K562 (cell line): ENCODE measurements around the gene FGF14. TPM values are rescaled to one million over a fixed set of nuclear protein-coding genes. Genes with fewer than 3 reads are reported as not detected.

ENCODE experiments used
- ATAC-seq: fragments of 200-7000 bp; cut with Tn5 transposase; 3 replicates; pipeline ENCODE4 v1.9.1; 2020; ENCODE audit warnings: moderate library complexity
- BruUV-seq: library from RNA; stranded (reverse); fragments of 400-500 nt; replicated peaks from 2 replicates; lab custom pipeline; 2021; lab: Mats Ljungman, UMichigan
- CTCF ChIA-PET: fragments of 300-600 bp; formaldehyde crosslinking; extraction: SDS; loops from one replicate; lab custom pipeline; 2021; ENCODE audit warnings: low intra/inter-chr PET ratio; lab: Yijun Ruan, JAX
- POLR2A ChIA-PET: fragments of 300-600, 350-650 bp; sonication (Branson Sonifier 250); formaldehyde crosslinking; extraction: SDS; loops from one replicate; lab custom pipeline; 2021; ENCODE audit warnings: antibody characterized with exemption, inconsistent platforms; lab: Yijun Ruan, JAX
- DNase-seq, 4 experiments: peaks; one replicate each; pipeline versions ENCODE4 v3.0.0 to v3.0.0-alpha.2; 2011 to 2018; ENCODE audit warnings: low spot score in 3 of 4, mixed read lengths in 3 of 4; ENCODE audit errors: extremely low read depth in 1 of 4
- FAIRE-seq: peaks from 2 replicates; lab custom pipeline; 2011; peaks lifted over from hg19 to GRCh38; lab: Jason Lieb, UNC
- H2AFZ ChIP-seq: 2 replicates; pipeline ENCODE4 v1.6.0; 2011; ENCODE audit warnings: low read depth, low read length, control low read depth, inconsistent platforms
- H3K27ac ChIP-seq: fragments of 200-600 bp; 3 replicates; pipeline ENCODE4 v1.8.0; 2011; ENCODE audit warnings: low read depth, mild to moderate bottlenecking, control low read depth, inconsistent platforms, low read length, moderate library complexity, mixed read lengths; ENCODE audit errors: extremely low read depth
- H3K27me3 ChIP-seq, 2 experiments: fragments of 300-600 bp in 1 of 2; 2 replicates in 1 of 2; 3 replicates in 1 of 2; pipeline versions ENCODE4 v1.6.0 to v1.8.0; 2011; ENCODE audit warnings: inconsistent platforms in 2 of 2, low read length in 2 of 2, mild to moderate bottlenecking in 1 of 2, mixed read lengths in 1 of 2, moderate library complexity in 1 of 2; ENCODE audit not compliant: control insufficient read depth in 2 of 2, insufficient read depth in 2 of 2
- H3K36me3 ChIP-seq: fragments of 300-600 bp; 3 replicates; pipeline ENCODE4 v1.8.0; 2011; ENCODE audit warnings: mild to moderate bottlenecking, low read length, inconsistent platforms; ENCODE audit not compliant: control insufficient read depth, insufficient read depth
- H3K4me1 ChIP-seq, 2 experiments: fragments of 200-600 bp in 1 of 2; replicated peaks in 1 of 2; 2 replicates in 1 of 2; 3 replicates in 1 of 2; pipeline versions ENCODE4 v1.5.1 to v1.8.0; 2011; ENCODE audit warnings: inconsistent platforms in 2 of 2, low read length in 2 of 2, mild to moderate bottlenecking in 1 of 2, mixed read lengths in 1 of 2, moderate library complexity in 1 of 2; ENCODE audit not compliant: control insufficient read depth in 2 of 2, insufficient read depth in 2 of 2
- H3K4me2 ChIP-seq: 2 replicates; pipeline ENCODE4 v1.6.1; 2011; ENCODE audit warnings: low read length, control low read depth, inconsistent platforms, mixed read lengths; ENCODE audit not compliant: insufficient read depth
- H3K4me3 ChIP-seq: fragments of 200-600 bp; sonication (generic), shearing (Covaris generic); 2 replicates; pipeline ENCODE4 v1.5.1; 2016; ENCODE audit warnings: control low read depth, inconsistent platforms
- H3K79me2 ChIP-seq: fragments of 200-600 bp; 3 replicates; pipeline ENCODE4 v1.8.0; 2011; ENCODE audit warnings: low read length, inconsistent platforms; ENCODE audit not compliant: control insufficient read depth, insufficient read depth
- H3K9ac ChIP-seq, 2 experiments: 2 replicates each; pipeline versions ENCODE4 v1.6.0 to v1.6.1; 2011; ENCODE audit warnings: low read depth in 2 of 2, low read length in 2 of 2, control low read depth in 1 of 2, inconsistent platforms in 1 of 2, mild to moderate bottlenecking in 1 of 2, mixed read lengths in 1 of 2; ENCODE audit not compliant: insufficient read depth in 1 of 2
- H3K9me1 ChIP-seq: one replicate; pipeline ENCODE4 v1.6.0; 2011; ENCODE audit warnings: inconsistent platforms, mild to moderate bottlenecking, low read length, moderate library complexity; ENCODE audit not compliant: control insufficient read depth, insufficient read depth
- H3K9me3 ChIP-seq: replicated peaks from 2 replicates; pipeline ENCODE4 v1.5.1; 2011; ENCODE audit warnings: low read depth, low read length, inconsistent platforms; ENCODE audit not compliant: control insufficient read depth, insufficient read depth
- H4K20me1 ChIP-seq: replicated peaks from 2 replicates; pipeline ENCODE4 v1.6.1; 2011; ENCODE audit warnings: low read length, inconsistent platforms, mixed read lengths; ENCODE audit not compliant: control insufficient read depth, insufficient read depth
- CBX8 ChIP-seq: fragments of 200-600 bp; sonication (generic); IDR thresholded peaks from 2 replicates; pipeline ENCODE4 v1.6.1; 2012; ENCODE audit warnings: borderline replicate concordance, mixed run types, low read depth, mild to moderate bottlenecking, moderate library complexity, mixed read lengths, low read length, control low read depth, inconsistent platforms; ENCODE audit not compliant: poor library complexity, severe bottlenecking; ENCODE audit errors: extremely low read depth
- CEBPB ChIP-seq: fragments of 450-650 bp; IDR thresholded peaks from 2 replicates; pipeline ENCODE4 v1.6.1; 2016; ENCODE audit warnings: missing genetic modification characterization, missing compliant biosample characterization
- GABPA ChIP-seq: fragments of 200-800 bp; sonication (Bioruptor generic); conservative IDR thresholded peaks from 2 replicates; pipeline ENCODE4 v1.6.1; 2016; ENCODE audit warnings: low read depth, missing genetic modification characterization, missing compliant biosample characterization
- HCFC1 ChIP-seq: IDR thresholded peaks from 2 replicates; pipeline ENCODE4 v1.6.1; 2012; ENCODE audit warnings: low read depth, low read length, improper control_type of control experiment
- HDAC8 ChIP-seq: fragments of 450-650 bp; IDR thresholded peaks from 2 replicates; pipeline ENCODE4 v1.6.1; 2016; ENCODE audit warnings: mild to moderate bottlenecking, missing genetic modification characterization, moderate library complexity, missing compliant biosample characterization
- JUND ChIP-seq, 2 experiments: IDR thresholded peaks; 2 replicates in 1 of 2; 3 replicates in 1 of 2; pipeline ENCODE4 v1.6.1; 2011; ENCODE audit warnings: borderline replicate concordance in 2 of 2, low read depth in 2 of 2, low read length in 2 of 2, improper control_type of control experiment in 1 of 2, missing biosample characterization in 1 of 2, missing genetic modification characterization in 1 of 2, missing genetic modification reagents in 1 of 2
- NBN ChIP-seq: fragments of 450-650 bp; IDR thresholded peaks from 2 replicates; pipeline ENCODE4 v1.6.1; 2016; ENCODE audit warnings: low read depth, mild to moderate bottlenecking
- NR4A1 ChIP-seq, 2 experiments: fragments of 250-450 bp in 1 of 2; fragments of 450-650 bp in 1 of 2; sonication (Bioruptor Pico) in 1 of 2; IDR thresholded peaks; 2 replicates each; pipeline versions ENCODE4 v1.4.0 to v1.6.1; 2016 to 2020; ENCODE audit warnings: mild to moderate bottlenecking in 2 of 2, missing compliant biosample characterization in 1 of 2, missing genetic modification characterization in 1 of 2, moderate library complexity in 1 of 2
- PURB ChIP-seq: sonication (generic); formaldehyde crosslinking; IDR thresholded peaks from 2 replicates; pipeline ENCODE4 v1.9.0; 2021; ENCODE audit warnings: low read depth, mild to moderate bottlenecking, missing genetic modification reagents
- STAG1 ChIP-seq: sonication (generic); formaldehyde crosslinking; IDR thresholded peaks from 2 replicates; pipeline ENCODE4 v1.5.0; 2020; ENCODE audit warnings: missing genetic modification reagents, borderline replicate concordance
- THRAP3 ChIP-seq: fragments of 450-650 bp; IDR thresholded peaks from 2 replicates; pipeline ENCODE4 v1.6.1; 2016; ENCODE audit warnings: mild to moderate bottlenecking, inconsistent platforms, borderline replicate concordance
- ZNF217 ChIP-seq: sonication (generic); formaldehyde crosslinking; IDR thresholded peaks from 2 replicates; pipeline ENCODE4 v1.8.0; 2022; ENCODE audit warnings: mild to moderate bottlenecking, missing genetic modification reagents
- ZNF282 ChIP-seq: sonication (generic); formaldehyde crosslinking; IDR thresholded peaks from 2 replicates; pipeline ENCODE4 v1.8.1; 2023; ENCODE audit warnings: missing genetic modification reagents
- ZNF408 ChIP-seq: fragments of 250-450 bp; sonication (Bioruptor Pico); IDR thresholded peaks from 2 replicates; pipeline ENCODE4 v1.4.0; 2020; ENCODE audit warnings: low read depth, mild to moderate bottlenecking, moderate library complexity
- ZNF699 ChIP-seq: fragments of 250-450 bp; sonication (Bioruptor Pico); IDR thresholded peaks from 2 replicates; pipeline ENCODE4 v1.8.0; 2021; ENCODE audit warnings: mild to moderate bottlenecking, moderate library complexity; ENCODE audit not compliant: insufficient replicate concordance
- WGBS: fragments of 100-300 bp; shearing (Covaris generic); methylation state at CpG from one replicate; pipeline ENCODE4 v1.1.6; 2016; ENCODE audit warnings: low coverage, mixed read lengths; ENCODE audit not compliant: insufficient coverage; ENCODE audit errors: missing lambda C conversion rate; 5-methylcytosine and 5-hydroxymethylcytosine counted together
- in situ Hi-C: fragments of 300-500 bp; cut with MboI; formaldehyde crosslinking; loops from 4 replicates; pipeline ENCODE4 v1.15.0; 2018; ENCODE audit warnings: inconsistent platforms, mixed read lengths
- intact Hi-C: fragments of 100-400 bp; cut with micrococcal nuclease; formaldehyde crosslinking; loops from 2 replicates; pipeline ENCODE4 v1.14.2; 2022
- polyA plus RNA-seq, 8 experiments: library from polyadenylated mRNA; depleted of rRNA in 4 of 8; stranded (reverse) in 5 of 8; unstranded in 3 of 8; fragments of >200 nt; fragmentation: Nextera tagmentation in 2 of 8; fragmentation: Illumina TruSeq in 1 of 8; extraction: Ambion mirVana in 2 of 8; extraction: Trizol in 1 of 8; gene quantifications; 2 replicates each; pipeline versions ENCODE4 v1.2.1 to v1.2.3, GENCODE V29; 2011 to 2014; ENCODE audit warnings: inconsistent platforms in 1 of 8, missing spikeins in 1 of 8
- total RNA-seq, 7 experiments: library from RNA; depleted of rRNA in 6 of 7; stranded (reverse); fragments of >200 nt in 6 of 7; fragmentation: Illumina TruSeq in 2 of 7; extraction: Trizol in 2 of 7; gene quantifications; 2 replicates each; pipeline versions ENCODE4 v1.2.1 to v1.2.3, GENCODE V29; 2011 to 2021; ENCODE audit warnings: low replicate concordance in 1 of 7
- TF ChIP-seq, protein P1 (sequence below): fragments of 450-650 bp; IDR thresholded peaks from 2 replicates; pipeline ENCODE4 v1.6.1; 2016; ENCODE audit warnings: antibody characterized with exemption

Gene FGF14
- total and polyA plus RNA-seq, 9 of the 15 experiments (the other 6 are each of a cell fraction or from before 2014, with no cell fraction given) = not detected

DNA sequence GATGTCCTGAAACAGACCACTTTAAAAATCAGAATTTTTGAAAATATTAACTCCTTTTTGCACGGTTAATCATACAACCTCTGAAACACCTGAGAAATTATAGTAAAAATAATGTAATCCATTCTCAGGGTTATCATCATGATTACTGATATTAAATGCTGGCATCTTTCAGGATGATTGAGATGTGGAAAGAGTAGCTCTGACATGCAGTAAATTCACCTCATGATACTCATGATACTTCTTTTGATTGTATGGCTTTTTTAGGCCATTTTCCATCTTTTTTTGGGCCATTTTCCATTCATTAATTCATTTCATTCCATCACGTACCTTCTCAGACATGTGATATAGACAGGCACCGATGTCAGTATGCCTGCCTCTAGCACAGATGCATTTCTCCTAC, 85.1 kb downstream of the FGF14 start:
- H2AFZ ChIP-seq = no peak overlapping the region
- TF ChIP-seq NR4A1 (CRISPR knock-in tag; IDR thresholded peaks at IDR 0.05) (no peak), NR4A1 (tag; IDR thresholded peaks at IDR 0.05) (no peak)
- no peaks in the 10 kb centered on the region for H3K9me3 ChIP-seq
- no peak overlapping the region for H3K27ac ChIP-seq
- BruUV-seq = no TSS peak
- no peaks in the 10 kb centered on the region for H3K27me3 ChIP-seq
- H3K79me2 ChIP-seq = no peaks in the 10 kb centered on the region
- H4K20me1 ChIP-seq = no peaks in the 10 kb centered on the region
- H3K9ac ChIP-seq = no peak overlapping the region
- POLR2A ChIA-PET = no interaction called here
- H3K4me3 ChIP-seq = no peak overlapping the region
- intact Hi-C loops = no loop called here
- in situ Hi-C loops = no loop called here
- ATAC-seq = no peak
- DNase-seq = no peak
- no peaks in the 10 kb centered on the region for H3K9me1 ChIP-seq
- FAIRE-seq = no peak
- no peak overlapping the region for H3K4me2 ChIP-seq
- WGBS = 0% methylated on average over 3 of the region's 3 CpGs
- CTCF ChIA-PET = no interaction called here
- no peaks in the 10 kb centered on the region for H3K36me3 ChIP-seq
- no peaks in the 10 kb centered on the region for H3K4me1 ChIP-seq

- CTCF ChIA-PET = no interaction called here
- H4K20me1 ChIP-seq = no peaks in the 10 kb centered on the region
- H3K27me3 ChIP-seq = no peaks in the 10 kb centered on the region
- WGBS = 0% methylated on average over 3 of the region's 4 CpGs
- ATAC-seq = no peak
- H2AFZ ChIP-seq = no peak overlapping the region
- in situ Hi-C loops = no loop called here
- H3K27ac ChIP-seq = no peak overlapping the region
- intact Hi-C loops = no loop called here
- no peak overlapping the region for H3K4me3 ChIP-seq
- no peaks in the 10 kb centered on the region for H3K9me3 ChIP-seq
- no peaks in the 10 kb centered on the region for H3K79me2 ChIP-seq
- BruUV-seq = no TSS peak
- POLR2A ChIA-PET = no interaction called here
- H3K36me3 ChIP-seq = no peaks in the 10 kb centered on the region
- H3K9ac ChIP-seq = no peak overlapping the region
- DNase-seq = no peak
- H3K4me2 ChIP-seq = no peak overlapping the region
- H3K9me1 ChIP-seq = no peaks in the 10 kb centered on the region
- no peaks in the 10 kb centered on the region for H3K4me1 ChIP-seq
- no peak for FAIRE-seq
- TF ChIP-seq PURB = no peak
- no peak for TF ChIP-seq ZNF282 (CRISPR knock-in tag)
- no peak for TF ChIP-seq CEBPB
- no peak for TF ChIP-seq CBX8
- TF ChIP-seq HCFC1 = no peak
- no peak for TF ChIP-seq ZNF699 (CRISPR knock-in tag)
- TF ChIP-seq THRAP3 = no peak
- TF ChIP-seq ZNF217 (CRISPR knock-in tag) = no peak
- TF ChIP-seq JUND (IDR thresholded peaks at IDR 0.05; ENCODE audit: borderline replicate concordance, low read depth, low read length) = no peak
- no peak for TF ChIP-seq JUND (tag; IDR thresholded peaks at IDR 0.05; ENCODE audit: borderline replicate concordance, low read depth, low read length)
- TF ChIP-seq HDAC8 (tag) = no peak
- TF ChIP-seq, protein P1, sequence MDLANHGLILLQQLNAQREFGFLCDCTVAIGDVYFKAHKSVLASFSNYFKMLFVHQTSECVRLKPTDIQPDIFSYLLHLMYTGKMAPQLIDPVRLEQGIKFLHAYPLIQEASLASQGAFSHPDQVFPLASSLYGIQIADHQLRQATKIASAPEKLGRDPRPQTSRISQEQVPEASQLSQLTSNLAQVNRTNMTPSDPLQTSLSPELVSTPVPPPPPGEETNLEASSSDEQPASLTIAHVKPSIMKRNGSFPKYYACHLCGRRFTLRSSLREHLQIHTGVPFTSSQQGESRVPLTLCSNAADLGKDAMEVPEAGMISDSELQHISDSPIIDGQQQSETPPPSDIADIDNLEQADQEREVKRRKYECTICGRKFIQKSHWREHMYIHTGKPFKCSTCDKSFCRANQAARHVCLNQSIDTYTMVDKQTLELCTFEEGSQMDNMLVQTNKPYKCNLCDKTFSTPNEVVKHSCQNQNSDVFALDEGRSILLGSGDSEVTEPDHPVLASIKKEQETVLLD = no peak
- TF ChIP-seq GABPA (tag) = no peak
- no peak for TF ChIP-seq ZNF408 (CRISPR knock-in tag)
- TF ChIP-seq NBN = no peak
- TF ChIP-seq STAG1 (CRISPR knock-in tag) = no peak
These were observed 89.0 kb downstream of the FGF14 start for GRCh38 chr13:102312841-102313240.
